AG09319 (cell line): Measurements from ENCODE around the gene QPCT.

Source experiments
- DNase-seq: peaks from one replicate; pipeline ENCODE4 v3.0.0-alpha.2; 2010; ENCODE audit warnings: low read depth; ENCODE audit errors: extremely low read depth
- CTCF ChIP-seq: IDR thresholded peaks from 2 replicates; pipeline ENCODE4 v1.5.1; 2011; ENCODE audit warnings: low read depth, mild to moderate bottlenecking, inconsistent platforms, low read length, moderate library complexity

The QPCT gene

GRCh38 chr2:37418956-37419355, 74.5 kb downstream of the QPCT start:
- DNase-seq, result no peak
- TF ChIP-seq CTCF, result no peak

GRCh38 chr2:37421686-37422085, 77.3 kb downstream of the QPCT start:
- DNase-seq, result no peak
- TF ChIP-seq CTCF, result no peak

- no peak for DNase-seq
- no peak for TF ChIP-seq CTCF
Measured at GRCh38 chr2:37422816-37423215, 78.4 kb downstream of the QPCT start.
